ENCODE data around the gene FGF2. TPM values are rescaled to one million over a fixed set of nuclear protein-coding genes. Genes with fewer than 3 reads are reported as not detected.

FGF2 gene
- total RNA-seq, 4 donors from 2014 or later = 0.53 to 7.0 (median 3.5) TPM

GRCh38 chr4:122876456-122876855, 49.8 kb downstream of the FGF2 start:
- no peaks in the 10 kb centered on the region for H3K36me3 ChIP-seq
- no peak overlapping the region for H3K27ac ChIP-seq
- no peak for TF ChIP-seq POLR2A (IDR thresholded peaks at IDR 0.05)
- TF ChIP-seq CTCF (IDR thresholded peaks at IDR 0.05) = no peak
- no peaks in the 10 kb centered on the region for H3K4me1 ChIP-seq
- 96% methylated on average over 3 of the region's 3 CpGs for WGBS, 2 donors
- no peaks in the 10 kb centered on the region for H3K27me3 ChIP-seq
- no peak overlapping the region for H3K4me3 ChIP-seq
- H3K9me3 ChIP-seq = no peaks in the 10 kb centered on the region
- intact Hi-C loops (cut with DNase I) = no loop called here
- DNase-seq = no peak

- TF ChIP-seq CTCF (IDR thresholded peaks at IDR 0.05) (no peak), POLR2A (IDR thresholded peaks at IDR 0.05) (no peak)
These were observed 52.4 kb downstream of the FGF2 start for GRCh38 chr4:122879001-122879400.

GRCh38 chr4:122882857-122883735, 56.5 kb downstream of the FGF2 start:
- no peaks in the 10 kb centered on the region for H3K9me3 ChIP-seq
- H3K4me1 ChIP-seq = no peaks in the 10 kb centered on the region
- intact Hi-C loops (cut with DNase I) = no loop called here
- TF ChIP-seq CTCF (IDR thresholded peaks at IDR 0.05) = no peak
- no peak for TF ChIP-seq POLR2A (IDR thresholded peaks at IDR 0.05)
- H3K27me3 ChIP-seq = no peaks in the 10 kb centered on the region
- H3K4me3 ChIP-seq = no peak overlapping the region
- WGBS, 2 donors = 82 to 84% methylated on average over 5 of the region's 5 CpGs
- H3K27ac ChIP-seq = no peak overlapping the region
- peaks cover 0 to 5% (median 0%) of the 10 kb centered on the region in 3 donors for H3K36me3 ChIP-seq
- no peak for DNase-seq

More at GRCh38 chr4:122879001-122879400, 52.4 kb downstream of the FGF2 start:
- no peaks in the 10 kb centered on the region for H3K27me3 ChIP-seq
- H3K9me3 ChIP-seq = no peaks in the 10 kb centered on the region
- H3K36me3 ChIP-seq = peaks cover 0 to 5% (median 0%) of the 10 kb centered on the region in 3 donors
- intact Hi-C loops (cut with DNase I) = no loop called here
- no peak for DNase-seq
- no peak overlapping the region for H3K27ac ChIP-seq
- H3K4me1 ChIP-seq = no peaks in the 10 kb centered on the region
- H3K4me3 ChIP-seq = no peak overlapping the region

DNA sequence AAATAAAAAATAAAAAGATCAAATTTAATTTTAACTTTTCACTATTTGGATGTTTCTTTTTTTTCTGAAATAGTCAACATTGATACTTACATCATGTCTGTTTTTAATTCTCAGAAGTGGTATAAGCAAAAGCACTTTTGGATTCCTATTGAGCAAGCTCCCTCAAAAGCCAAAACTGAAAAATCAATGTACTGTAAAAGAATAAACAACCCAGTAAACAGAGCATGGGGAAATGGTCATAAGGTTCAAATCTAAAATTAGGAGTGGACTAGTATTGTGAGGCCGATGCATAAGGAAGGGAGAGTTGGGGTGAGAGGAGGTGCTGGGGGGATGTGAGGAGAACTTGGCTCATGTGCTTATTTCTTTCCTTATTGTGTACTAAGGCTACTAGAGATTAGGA, 57.9 kb downstream of the FGF2 start:
- intact Hi-C loops (cut with DNase I) = no loop called here
- WGBS, 2 donors = 68 to 86% methylated on average over 1 of the region's 1 CpG

More for the DNA sequence above, 57.9 kb downstream of the FGF2 start:
- no peaks in the 10 kb centered on the region for H3K4me1 ChIP-seq
- H3K4me3 ChIP-seq = no peak overlapping the region
- peaks cover 0 to 5% (median 0%) of the 10 kb centered on the region in 3 donors for H3K36me3 ChIP-seq
- H3K27me3 ChIP-seq = no peaks in the 10 kb centered on the region
- no peak for DNase-seq
- TF ChIP-seq CTCF (IDR thresholded peaks at IDR 0.05) (no peak), POLR2A (IDR thresholded peaks at IDR 0.05) (no peak)
- no peaks in the 10 kb centered on the region for H3K9me3 ChIP-seq
- H3K27ac ChIP-seq = no peak overlapping the region

All from esophagus squamous epithelium (tissue), 5 donors.